Pons (tissue), 1 donor: Measurements from ENCODE around the gene PCDHA1.
"Not testable (repeated sequence)": the region's sequence is repeated elsewhere in the genome, so short reads cannot be mapped to it uniquely, and the experiment has no call there.

Experiments used
- DNase-seq: peaks from one replicate; pipeline ENCODE4 v3.0.0-alpha.2; 2016; ENCODE audit warnings: low spot score

Gene PCDHA1

DNA sequence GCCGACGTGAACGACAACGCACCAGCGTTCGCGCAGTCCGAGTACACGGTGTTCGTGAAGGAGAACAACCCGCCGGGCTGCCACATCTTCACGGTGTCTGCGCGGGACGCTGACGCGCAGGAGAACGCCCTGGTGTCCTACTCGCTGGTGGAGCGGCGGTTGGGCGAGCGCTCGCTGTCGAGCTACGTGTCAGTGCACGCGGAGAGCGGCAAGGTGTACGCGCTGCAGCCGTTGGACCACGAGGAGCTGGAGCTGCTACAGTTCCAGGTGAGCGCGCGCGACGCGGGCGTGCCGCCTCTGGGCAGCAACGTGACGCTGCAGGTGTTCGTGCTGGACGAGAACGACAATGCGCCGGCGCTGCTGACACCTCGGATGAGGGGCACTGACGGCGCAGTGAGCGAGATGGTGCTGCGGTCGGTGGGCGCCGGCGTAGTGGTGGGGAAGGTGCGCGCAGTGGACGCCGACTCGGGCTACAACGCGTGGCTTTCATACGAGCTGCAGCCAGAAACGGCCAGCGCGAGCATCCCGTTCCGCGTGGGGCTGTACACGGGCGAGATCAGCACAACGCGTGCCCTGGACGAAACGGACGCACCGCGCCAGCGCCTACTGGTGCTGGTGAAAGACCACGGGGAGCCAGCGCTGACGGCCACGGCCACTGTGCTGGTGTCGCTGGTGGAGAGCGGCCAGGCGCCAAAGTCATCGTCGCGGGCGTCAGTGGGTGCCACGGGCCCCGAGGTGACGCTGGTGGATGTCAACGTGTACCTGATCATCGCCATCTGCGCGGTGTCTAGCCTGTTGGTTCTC lies 64.1 kb downstream of the PCDHA1 start:
- DNase-seq = not testable (repeated sequence)

DNA sequence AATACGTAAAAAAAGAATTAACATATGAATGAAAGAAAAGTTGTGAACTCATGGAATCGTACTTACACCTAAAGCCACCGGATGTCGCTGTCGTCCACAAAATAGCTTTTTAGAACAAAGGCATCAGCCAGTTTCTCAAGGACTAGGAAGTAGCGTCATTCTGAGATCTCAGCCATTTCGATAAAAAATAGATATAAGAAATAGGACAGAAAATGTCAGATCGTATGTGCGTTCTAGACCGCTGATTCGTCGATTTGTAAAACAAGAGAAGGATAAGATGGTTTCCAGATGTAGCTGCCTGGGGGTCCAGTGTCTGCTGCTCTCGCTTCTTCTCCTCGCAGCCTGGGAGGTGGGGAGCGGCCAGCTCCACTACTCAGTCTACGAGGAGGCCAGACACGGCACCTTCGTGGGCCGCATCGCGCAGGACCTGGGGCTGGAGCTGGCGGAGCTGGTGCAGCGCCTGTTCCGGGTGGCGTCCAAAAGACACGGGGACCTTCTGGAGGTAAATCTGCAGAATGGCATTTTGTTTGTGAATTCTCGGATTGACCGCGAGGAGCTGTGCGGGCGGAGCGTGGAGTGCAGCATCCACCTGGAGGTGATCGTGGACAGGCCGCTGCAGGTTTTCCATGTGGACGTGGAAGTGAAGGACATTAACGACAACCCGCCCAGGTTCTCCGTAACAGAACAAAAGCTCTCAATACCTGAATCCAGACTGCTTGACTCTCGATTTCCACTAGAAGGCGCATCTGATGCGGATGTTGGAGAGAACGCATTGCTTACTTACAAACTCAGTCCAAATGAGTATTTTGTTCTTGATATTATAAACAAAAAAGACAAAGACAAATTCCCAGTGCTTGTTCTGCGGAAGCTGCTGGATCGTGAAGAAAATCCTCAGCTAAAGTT lies 70.1 kb downstream of the PCDHA1 start, which contains the start of gene PCDHA10:
TSS of gene PCDHA10 (plus strand) at position 126 of the 903 bp plus-strand sequence. CDS start at position 278, 152 bp downstream.
- peak; percentile 85 for DNase-seq

DNA sequence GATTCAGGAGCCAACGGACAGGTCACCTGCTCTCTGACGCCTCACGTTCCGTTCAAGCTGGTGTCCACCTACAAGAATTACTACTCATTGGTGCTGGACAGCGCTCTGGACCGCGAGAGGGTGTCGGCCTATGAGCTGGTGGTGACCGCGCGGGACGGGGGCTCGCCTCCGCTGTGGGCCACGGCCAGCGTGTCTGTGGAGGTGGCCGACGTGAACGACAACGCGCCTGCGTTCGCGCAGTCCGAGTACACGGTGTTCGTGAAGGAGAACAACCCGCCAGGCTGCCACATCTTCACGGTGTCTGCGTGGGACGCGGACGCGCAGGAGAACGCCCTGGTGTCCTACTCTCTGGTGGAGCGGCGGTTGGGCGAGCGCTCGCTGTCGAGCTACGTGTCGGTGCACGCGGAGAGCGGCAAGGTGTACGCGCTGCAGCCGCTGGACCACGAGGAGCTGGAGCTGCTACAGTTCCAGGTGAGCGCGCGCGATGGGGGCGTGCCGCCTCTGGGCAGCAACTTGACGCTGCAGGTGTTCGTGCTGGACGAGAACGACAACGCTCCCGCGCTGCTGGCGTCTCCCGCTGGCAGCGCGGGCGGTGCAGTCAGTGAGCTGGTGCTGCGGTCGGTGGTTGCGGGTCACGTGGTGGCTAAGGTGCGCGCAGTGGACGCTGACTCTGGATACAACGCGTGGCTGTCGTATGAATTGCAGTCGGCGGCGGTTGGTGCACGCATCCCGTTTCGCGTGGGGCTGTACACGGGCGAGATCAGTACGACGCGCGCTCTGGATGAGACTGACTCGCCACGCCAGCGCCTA lies 71.4 kb downstream of the PCDHA1 start:
- no peak for DNase-seq

DNA sequence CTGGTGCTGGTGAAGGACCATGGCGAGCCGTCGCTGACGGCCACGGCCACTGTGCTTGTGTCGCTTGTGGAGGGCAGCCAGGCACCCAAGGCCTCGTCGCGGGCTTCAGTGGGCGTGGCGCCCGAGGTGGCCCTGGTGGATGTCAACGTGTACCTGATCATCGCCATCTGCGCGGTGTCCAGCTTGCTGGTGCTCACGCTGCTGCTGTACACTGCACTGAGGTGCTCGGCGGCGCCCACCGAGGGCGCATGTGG lies 72.0 kb downstream of the PCDHA1 start:
- no peak for DNase-seq

DNA sequence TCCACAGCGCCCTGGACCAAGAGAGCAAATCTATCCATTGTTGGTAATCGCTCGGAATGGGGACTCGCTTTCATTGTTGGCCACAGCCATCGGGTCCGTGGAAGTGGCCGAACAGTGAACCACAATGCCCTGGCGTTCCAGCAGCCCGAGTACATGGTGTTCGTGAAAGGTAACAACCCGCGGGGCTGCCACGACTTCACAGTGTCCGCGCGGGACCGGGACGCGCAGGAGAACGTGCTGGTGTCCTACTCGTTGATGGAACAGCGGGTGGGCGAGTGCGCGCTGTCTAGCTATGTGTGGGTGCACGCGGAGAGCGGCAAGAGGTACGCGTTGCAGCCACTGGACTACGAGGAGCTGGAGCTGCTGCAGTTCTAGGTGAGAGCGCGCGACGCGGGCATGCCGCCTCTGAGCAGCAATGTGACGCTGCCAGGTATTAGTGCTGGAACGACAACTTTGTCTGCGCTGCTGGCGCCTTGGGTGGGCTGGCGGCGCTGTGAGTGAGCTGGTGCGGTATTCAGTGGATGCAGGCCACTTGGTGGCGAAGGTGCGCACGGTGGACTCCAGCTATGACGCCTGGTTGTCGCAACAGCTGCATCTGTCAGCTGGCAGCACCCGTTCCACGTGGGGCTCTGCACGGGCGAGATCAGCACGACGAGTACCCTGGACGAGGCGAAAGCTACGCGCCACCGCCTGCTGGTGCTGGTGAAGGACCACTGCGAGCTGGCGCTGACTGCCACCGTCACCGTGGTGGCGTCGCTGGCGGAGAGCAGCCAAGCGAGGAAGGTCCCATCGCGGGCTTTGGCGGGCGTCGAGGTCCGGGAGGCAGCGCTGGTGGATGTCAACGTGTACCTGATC lies 76.7 kb downstream of the PCDHA1 start:
- no peak for DNase-seq

DNA sequence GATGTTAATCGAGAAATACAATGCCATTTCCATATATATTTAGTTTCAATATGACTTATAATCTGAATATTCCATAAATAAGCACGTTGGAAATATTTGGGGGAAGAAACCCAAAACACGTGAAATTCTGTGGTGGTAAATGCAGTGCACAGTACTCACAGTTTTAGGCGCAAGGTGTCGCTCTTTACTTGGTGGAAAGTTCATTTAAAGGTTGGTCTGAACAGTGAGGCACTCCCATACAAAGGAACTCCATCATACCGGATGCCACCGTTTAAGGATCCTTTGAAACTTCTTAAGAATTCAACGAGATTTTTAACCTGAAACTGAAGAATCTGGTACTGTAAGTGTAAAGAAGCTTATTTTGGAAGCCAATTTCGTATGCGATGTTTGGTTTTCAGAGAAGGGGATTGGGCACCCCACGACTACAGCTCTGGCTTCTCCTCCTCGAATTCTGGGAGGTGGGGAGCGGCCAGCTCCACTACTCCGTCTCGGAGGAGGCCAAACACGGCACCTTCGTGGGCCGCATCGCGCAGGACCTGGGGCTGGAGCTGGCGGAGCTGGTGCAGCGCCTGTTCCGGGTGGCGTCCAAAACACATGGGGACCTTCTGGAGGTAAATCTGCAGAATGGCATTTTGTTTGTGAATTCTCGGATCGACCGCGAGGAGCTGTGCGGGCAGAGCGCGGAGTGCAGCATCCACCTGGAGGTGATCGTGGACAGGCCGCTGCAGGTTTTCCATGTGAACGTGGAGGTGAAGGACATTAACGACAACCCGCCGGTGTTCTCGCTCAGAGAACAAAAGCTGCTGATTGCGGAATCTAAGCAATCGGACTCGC lies 83.0 kb downstream of the PCDHA1 start, which contains the start of gene PCDHA11:
TSS of gene PCDHA11 (plus strand) at position 237 of the 834 bp plus-strand sequence. CDS start at position 384, 147 bp downstream.
- peak; percentile 45 for DNase-seq

DNA sequence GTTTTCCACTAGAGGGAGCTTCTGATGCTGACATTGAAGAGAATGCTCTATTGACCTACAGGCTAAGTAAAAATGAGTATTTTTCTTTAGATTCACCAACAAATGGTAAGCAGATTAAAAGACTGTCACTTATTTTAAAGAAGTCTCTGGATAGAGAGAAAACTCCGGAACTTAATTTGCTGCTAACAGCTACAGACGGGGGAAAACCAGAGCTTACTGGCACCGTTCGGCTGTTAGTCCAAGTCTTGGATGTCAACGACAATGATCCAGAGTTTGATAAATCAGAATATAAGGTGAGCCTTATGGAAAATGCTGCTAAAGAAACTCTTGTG lies 83.6 kb downstream of the PCDHA1 start:
- DNase-seq = peak; percentile 42

DNA sequence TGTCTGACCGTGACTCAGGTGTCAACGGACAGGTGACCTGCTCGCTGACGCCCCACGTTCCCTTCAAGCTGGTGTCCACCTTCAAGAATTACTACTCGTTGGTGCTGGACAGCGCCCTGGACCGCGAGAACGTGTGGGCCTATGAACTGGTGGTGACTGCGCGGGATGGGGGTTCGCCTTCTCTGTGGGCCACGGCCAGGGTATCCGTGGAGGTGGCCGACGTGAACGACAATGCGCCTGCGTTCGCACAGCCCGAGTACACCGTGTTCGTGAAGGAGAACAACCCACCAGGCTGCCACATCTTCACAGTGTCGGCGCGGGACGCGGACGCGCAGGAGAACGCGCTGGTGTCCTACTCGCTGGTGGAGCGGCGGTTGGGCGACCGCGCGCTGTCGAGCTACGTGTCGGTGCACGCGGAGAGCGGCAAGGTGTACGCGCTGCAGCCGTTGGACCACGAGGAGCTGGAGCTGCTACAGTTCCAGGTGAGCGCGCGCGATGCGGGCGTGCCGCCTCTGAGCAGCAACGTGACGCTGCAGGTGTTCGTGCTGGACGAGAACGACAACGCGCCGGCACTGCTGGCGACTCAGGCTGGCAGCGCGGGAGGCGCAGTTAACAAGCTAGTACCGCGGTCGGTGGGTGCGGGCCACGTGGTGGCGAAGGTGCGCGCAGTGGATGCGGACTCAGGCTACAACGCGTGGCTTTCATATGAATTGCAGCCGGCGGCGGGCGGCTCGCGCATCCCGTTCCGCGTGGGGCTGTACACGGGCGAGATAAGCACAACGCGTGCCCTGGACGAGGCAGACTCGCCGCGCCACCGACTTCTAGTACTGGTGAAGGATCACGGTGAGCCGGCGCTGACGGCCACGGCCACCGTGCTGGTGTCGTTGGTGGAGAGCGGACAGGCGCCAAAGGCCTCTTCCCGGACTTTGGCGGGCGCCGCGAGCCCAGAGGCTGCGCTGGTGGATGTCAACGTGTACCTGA lies 84.6 kb downstream of the PCDHA1 start:
- no peak for DNase-seq

DNA sequence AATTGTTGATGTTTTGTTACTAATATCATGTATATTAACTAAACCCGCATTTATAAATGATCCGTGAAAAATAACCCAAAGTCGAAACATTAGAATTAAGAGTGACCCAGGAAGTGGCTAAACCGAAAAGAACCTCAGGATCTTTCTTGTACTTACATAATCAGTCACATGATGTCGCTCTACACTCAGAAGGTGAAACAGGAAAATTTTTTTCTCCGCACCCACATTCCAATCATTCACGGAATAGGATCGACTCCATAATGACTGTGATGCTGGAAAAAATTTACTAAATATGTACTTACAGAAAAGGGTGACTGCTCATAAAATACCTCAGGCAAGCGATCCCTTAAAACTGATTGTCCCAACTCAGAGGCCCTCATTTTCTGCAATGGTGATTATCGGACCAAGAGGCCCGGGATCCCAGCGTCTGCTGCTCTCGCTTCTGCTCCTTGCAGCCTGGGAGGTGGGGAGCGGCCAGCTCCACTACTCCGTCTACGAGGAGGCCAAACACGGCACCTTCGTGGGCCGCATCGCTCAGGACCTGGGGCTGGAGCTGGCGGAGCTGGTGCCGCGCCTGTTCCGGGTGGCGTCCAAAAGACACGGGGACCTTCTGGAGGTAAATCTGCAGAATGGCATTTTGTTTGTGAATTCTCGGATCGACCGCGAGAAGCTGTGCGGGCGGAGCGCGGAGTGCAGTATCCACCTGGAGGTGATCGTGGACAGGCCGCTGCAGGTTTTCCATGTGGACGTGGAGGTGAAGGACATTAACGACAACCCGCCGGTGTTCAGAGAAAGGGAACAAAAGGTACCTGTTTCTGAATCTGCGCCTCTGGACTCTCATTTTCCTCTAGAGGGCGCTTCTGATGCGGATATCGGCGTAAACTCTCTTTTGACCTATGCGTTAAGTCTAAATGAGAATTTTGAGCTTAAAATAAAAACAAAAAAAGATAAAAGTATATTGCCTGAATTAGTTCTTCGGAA lies 89.4 kb downstream of the PCDHA1 start, which contains the start of gene PCDHA12:
TSS of gene PCDHA12 (plus strand) at position 224 of the 981 bp plus-strand sequence. CDS start at position 389, 165 bp downstream.
- peak; percentile 9 for DNase-seq

DNA sequence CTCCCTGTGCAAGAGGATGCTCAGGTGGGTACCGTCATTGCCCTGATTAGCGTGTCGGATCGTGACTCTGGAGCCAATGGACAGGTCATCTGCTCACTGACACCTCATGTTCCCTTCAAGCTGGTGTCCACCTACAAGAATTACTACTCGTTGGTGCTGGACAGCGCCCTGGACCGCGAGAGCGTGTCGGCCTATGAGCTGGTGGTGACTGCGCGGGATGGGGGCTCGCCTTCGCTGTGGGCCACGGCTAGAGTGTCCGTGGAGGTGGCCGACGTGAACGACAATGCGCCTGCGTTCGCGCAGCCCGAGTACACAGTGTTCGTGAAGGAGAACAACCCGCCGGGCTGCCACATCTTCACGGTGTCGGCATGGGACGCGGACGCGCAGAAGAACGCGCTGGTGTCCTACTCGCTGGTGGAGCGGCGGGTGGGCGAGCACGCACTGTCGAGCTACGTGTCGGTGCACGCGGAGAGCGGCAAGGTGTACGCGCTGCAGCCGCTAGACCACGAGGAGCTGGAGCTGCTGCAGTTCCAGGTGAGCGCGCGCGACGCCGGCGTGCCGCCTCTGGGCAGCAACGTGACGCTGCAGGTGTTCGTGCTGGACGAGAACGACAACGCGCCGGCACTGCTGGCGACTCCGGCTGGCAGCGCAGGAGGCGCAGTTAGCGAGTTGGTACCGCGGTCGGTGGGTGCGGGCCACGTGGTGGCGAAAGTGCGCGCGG lies 90.8 kb downstream of the PCDHA1 start:
- not testable (repeated sequence) for DNase-seq

DNA sequence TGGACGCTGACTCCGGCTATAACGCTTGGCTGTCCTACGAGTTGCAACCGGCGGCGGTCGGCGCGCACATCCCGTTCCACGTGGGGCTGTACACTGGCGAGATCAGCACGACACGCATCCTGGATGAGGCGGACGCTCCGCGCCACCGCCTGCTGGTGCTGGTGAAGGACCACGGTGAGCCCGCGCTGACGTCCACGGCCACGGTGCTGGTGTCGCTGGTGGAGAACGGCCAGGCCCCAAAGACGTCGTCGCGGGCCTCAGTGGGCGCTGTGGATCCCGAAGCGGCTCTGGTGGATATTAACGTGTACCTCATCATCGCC lies 91.3 kb downstream of the PCDHA1 start:
- DNase-seq = no peak

DNA sequence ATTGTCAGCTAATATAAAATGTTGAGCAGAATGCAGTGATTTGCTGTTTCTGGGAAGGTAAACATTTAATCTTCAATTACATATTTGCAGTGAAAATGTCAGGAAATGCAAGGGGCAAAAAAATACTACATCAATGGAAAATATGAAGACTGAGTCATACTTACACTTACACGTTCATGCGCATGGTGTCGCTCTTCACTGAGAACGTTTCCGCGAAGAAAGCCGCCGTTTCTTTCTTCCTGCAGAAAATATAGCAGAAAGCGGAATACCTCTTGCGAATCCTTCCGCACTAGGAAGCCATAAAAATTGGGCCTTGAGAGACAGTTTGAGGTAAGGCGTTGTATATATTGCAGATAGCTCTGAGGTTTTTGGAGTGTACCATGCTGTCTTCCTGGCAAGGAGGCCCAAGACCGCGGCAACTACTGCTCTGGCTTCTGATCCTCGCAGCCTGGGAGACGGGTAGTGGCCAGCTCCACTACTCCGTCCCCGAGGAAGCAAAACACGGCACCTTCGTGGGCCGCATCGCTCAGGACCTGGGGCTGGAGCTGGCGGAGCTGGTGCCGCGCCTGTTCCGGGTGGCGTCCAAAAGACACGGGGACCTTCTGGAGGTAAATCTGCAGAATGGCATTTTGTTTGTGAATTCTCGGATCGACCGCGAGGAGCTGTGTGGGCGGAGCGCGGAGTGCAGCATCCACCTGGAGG lies 96.1 kb downstream of the PCDHA1 start, which contains the start of gene PCDHA13:
TSS of gene PCDHA13 (plus strand) at position 236 of the 702 bp plus-strand sequence. CDS start at position 381, 145 bp downstream.
- DNase-seq = peak; percentile 26

DNA sequence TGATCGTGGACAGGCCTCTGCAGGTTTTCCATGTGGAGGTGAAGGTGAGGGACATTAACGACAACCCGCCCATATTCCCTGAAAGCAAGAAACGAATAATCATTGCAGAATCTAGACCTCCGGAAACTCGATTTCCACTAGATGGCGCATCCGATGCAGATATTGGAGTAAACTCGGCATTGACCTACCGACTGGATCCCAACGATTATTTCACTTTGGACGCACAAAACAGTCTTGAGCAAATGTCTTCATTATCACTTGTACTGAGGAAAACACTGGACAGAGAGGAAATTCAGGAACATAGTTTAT lies 96.6 kb downstream of the PCDHA1 start:
- DNase-seq = peak; percentile 31

DNA sequence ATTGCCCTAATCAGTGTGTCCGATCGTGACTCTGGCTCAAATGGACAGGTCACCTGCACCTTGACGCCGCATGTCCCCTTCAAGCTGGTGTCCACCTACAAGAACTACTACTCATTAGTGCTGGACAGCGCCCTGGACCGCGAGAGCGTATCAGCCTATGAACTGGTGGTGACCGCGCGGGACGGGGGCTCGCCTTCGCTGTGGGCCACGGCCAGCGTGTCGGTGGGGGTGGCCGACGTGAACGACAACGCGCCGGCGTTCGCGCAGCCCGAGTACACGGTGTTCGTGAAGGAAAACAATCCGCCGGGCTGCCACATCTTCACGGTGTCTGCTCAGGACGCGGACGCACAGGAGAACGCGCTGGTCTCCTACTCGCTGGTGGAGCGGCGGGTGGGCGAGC lies 97.4 kb downstream of the PCDHA1 start:
- no peak for DNase-seq

DNA sequence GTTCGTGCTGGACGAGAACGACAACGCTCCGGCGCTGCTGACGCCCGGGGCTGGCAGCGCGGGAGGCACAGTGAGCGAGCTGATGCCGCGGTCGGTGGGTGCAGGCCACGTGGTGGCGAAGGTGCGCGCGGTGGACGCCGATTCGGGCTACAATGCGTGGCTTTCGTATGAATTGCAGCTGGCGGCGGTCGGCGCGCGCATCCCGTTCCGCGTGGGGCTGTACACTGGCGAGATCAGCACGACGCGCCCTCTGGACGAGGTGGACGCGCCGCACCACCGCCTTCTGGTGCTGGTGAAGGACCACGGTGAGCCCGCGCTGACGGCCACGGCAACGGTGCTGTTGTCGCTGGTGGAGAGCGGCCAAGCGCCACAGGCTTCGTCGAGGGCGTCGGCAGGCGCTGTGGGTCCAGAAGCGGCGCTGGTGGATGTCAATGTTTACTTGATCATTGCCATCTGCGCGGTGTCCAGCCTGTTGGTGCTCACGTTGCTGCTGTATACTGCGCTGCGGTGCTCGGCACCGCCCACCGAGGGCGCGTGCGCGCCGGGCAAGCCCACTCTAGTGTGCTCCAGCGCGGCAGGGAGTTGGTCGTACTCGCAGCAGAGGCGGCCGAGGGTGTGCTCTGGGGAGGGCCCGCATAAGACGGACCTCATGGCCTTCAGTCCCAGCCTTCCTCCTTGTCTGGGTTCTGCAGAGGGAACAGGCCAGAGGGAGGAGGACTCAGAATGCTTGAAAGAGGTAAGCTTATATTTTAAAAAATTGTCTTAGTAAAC lies 98.2 kb downstream of the PCDHA1 start:
- no peak for DNase-seq

DNA sequence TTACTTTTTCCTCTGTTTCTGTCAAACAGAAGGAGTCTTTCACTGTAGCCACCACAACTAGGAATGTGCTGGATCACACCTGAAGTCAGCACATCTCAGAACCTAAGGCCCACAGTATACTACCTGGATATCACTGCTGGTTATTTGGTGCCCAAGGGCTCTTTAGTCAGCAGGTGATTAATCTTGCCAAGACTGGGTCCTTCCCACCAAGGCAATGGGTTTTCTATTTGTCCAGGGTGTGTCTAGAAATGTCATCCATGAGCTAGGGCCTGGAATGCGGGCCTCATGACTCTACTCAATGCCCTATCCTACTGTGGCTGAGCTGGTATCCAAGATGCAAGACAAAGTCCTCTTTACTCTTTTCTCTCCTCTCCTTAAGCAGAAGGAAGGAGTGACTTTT lies 130.4 kb downstream of the PCDHA1 start:
- DNase-seq = no peak
